Natural killer cell treated with Interleukin-12 subunit alpha and Interleukin-12 subunit beta and Interleukin-15 and Interleukin-18, amount 100 ng/mL, for 72 hours (primary cell): Measurements from ENCODE around the gene ZNF579. TPM values are rescaled to one million over a fixed set of nuclear protein-coding genes. Genes with fewer than 3 reads are reported as not detected.

ENCODE experiments used
- ATAC-seq, 2 donors: fragments of 150-1000 bp; cut with Tn5 transposase in 1 of 2; sonication (Bioruptor Pico), chemical (Tn5 transposase) in 1 of 2; 2 replicates each; pipeline ENCODE4 v1.10.0; 2021
- DNase-seq: peaks from one replicate; pipeline ENCODE4 v3.0.0; 2022; ENCODE audit warnings: low spot score
- H3K27ac Mint-ChIP-seq, 2 donors: 1 replicate in 1 of 2; 2 replicates in 1 of 2; pipeline ENCODE4 v1.8.0; 2022; ENCODE audit warnings: mixed read lengths in 2 of 2, mild to moderate bottlenecking in 1 of 2, moderate library complexity in 1 of 2
- H3K27me3 Mint-ChIP-seq, 2 donors: 1 replicate in 1 of 2; 2 replicates in 1 of 2; pipeline ENCODE4 v1.8.0; 2022; ENCODE audit warnings: mixed read lengths in 2 of 2
- H3K36me3 Mint-ChIP-seq: one replicate; pipeline ENCODE4 v1.8.0; 2022; ENCODE audit warnings: mixed read lengths
- H3K4me1 Mint-ChIP-seq, 2 donors: 1 replicate in 1 of 2; 2 replicates in 1 of 2; pipeline ENCODE4 v1.8.0; 2022; ENCODE audit warnings: low read depth in 2 of 2, mixed read lengths in 2 of 2, mild to moderate bottlenecking in 1 of 2
- H3K4me3 Mint-ChIP-seq: one replicate; pipeline ENCODE4 v1.8.0; 2022; ENCODE audit warnings: mixed read lengths
- H3K9me3 Mint-ChIP-seq: 2 replicates; pipeline ENCODE4 v1.8.0; 2022; ENCODE audit warnings: mixed read lengths
- total RNA-seq, 2 donors: library from RNA; stranded (reverse); gene quantifications; one replicate each; pipeline ENCODE4 v1.2.3, GENCODE V29; 2022

The ZNF579 gene
- total RNA-seq, 2 donors from 2014 or later, result 6.5 to 10.2 TPM

DNA sequence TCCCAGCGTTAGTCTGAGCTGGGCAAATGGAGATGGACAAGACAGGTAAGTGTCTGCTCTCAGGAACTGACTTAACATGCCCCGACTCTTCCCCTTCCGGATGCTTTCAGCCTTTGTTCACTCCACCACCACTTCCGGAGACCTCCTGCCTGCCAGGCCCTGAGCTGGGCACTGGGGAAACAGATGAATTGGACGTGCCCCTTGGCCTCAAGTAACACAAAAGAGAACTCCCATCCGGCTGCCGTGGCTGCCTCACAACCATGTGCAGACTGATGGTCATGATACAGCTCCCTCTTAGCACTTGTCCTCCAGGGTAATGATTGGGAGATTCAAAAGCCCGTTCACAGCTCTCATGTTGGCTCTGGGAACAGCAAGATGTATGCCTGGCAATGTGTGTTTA is 36.8 kb upstream of the ZNF579 start:
- H3K9me3 Mint-ChIP-seq, result no peaks in the 10 kb centered on the region
- H3K27me3 Mint-ChIP-seq, result no peaks in the 10 kb centered on the region
- ATAC-seq, result no peak
- DNase-seq, result no peak
- H3K4me1 Mint-ChIP-seq, result peaks cover 16 to 18% of the 10 kb centered on the region in 2 donors
- H3K36me3 Mint-ChIP-seq, result peaks cover 4% of the 10 kb centered on the region
- H3K27ac Mint-ChIP-seq, result no peak overlapping the region
- no peak overlapping the region for H3K4me3 Mint-ChIP-seq

DNA sequence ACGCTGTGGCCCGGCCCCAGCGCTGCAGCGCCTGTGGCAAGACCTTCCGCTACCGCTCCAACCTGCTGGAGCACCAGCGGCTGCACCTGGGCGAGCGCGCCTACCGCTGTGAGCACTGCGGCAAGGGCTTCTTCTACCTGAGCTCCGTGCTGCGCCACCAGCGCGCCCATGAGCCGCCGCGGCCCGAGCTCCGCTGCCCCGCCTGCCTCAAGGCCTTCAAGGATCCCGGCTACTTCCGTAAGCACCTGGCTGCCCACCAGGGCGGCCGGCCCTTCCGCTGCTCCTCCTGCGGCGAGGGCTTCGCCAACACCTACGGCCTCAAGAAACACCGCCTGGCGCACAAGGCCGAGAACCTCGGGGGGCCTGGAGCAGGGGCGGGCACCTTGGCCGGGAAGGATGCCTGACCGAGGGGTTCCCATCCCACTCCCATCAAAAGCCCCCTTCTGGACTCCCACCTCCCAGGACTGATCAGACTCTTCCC is 35.8 kb upstream of the ZNF579 start:
- peaks cover 4% of the 10 kb centered on the region for H3K36me3 Mint-ChIP-seq
- ATAC-seq (no peak), DNase-seq (no peak)
- H3K9me3 Mint-ChIP-seq, result no peaks in the 10 kb centered on the region
- H3K27me3 Mint-ChIP-seq, result no peaks in the 10 kb centered on the region
- H3K4me3 Mint-ChIP-seq, result no peak overlapping the region
- H3K27ac Mint-ChIP-seq, result no peak overlapping the region
- peaks cover 21 to 23% of the 10 kb centered on the region in 2 donors for H3K4me1 Mint-ChIP-seq

DNA sequence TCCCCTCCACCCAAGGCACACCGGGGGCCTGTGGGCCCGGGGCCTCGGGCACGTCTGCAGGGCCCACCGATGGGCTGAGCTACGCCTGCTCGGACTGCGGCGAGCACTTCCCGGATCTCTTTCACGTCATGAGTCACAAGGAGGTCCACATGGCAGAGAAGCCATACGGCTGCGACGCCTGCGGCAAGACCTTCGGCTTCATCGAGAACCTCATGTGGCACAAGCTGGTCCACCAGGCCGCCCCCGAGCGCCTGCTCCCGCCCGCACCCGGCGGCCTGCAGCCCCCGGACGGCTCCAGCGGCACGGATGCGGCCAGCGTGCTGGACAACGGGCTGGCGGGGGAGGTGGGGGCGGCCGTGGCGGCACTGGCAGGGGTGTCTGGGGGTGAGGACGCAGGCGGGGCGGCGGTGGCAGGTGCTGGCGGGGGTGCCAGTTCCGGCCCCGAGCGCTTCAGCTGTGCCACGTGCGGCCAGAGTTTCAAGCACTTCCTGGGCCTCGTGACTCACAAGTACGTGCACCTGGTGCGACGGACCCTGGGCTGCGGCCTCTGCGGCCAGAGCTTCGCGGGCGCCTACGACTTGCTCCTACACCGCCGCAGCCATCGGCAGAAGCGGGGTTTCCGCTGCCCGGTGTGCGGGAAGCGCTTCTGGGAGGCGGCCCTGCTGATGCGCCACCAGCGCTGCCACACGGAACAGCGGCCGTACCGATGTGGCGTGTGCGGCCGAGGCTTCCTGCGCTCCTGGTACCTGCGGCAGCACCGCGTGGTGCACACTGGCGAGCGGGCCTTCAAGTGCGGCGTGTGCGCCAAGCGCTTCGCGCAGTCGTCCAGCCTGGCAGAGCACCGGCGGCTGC is 35.1 kb upstream of the ZNF579 start:
- Mint-ChIP-seq H3K9me3 (no peaks in the 10 kb centered on the region), H3K4me3 (no peak overlapping the region), H3K27me3 (no peaks in the 10 kb centered on the region), H3K36me3 (peaks cover 4% of the 10 kb centered on the region), H3K4me1 (peaks cover 19 to 28% of the 10 kb centered on the region in 2 donors), H3K27ac (no peak overlapping the region)
- ATAC-seq (no peak), DNase-seq (no peak)

DNA sequence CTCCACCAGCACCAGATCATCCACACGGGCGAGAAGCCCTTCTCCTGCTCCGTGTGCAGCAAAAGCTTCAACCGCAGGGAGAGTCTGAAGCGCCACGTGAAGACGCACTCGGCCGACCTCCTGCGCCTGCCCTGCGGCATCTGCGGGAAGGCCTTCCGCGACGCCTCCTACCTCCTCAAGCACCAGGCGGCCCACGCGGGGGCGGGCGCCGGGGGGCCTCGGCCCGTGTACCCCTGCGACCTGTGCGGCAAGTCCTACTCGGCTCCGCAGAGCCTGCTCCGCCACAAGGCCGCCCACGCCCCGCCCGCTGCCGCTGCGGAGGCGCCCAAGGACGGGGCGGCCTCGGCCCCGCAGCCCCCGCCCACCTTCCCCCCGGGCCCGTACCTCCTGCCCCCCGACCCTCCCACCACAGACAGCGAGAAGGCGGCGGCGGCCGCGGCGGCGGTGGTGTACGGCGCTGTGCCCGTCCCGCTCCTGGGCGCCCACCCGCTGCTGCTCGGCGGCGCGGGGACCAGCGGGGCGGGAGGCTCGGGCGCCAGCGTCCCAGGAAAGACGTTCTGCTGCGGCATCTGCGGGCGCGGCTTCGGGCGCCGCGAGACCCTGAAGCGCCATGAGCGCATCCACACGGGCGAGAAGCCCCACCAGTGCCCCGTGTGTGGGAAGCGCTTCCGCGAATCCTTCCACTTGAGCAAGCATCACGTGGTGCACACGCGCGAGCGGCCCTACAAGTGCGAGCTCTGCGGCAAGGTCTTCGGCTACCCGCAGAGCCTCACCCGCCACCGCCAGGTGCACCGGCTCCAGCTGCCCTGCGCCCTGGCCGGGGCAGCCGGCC is 34.3 kb upstream of the ZNF579 start:
- no peaks in the 10 kb centered on the region for H3K9me3 Mint-ChIP-seq
- no peak for DNase-seq
- no peak for ATAC-seq
- no peak overlapping the region for H3K27ac Mint-ChIP-seq
- no peak overlapping the region for H3K4me3 Mint-ChIP-seq
- peaks cover 4% of the 10 kb centered on the region for H3K36me3 Mint-ChIP-seq
- no peaks in the 10 kb centered on the region for H3K27me3 Mint-ChIP-seq
- H3K4me1 Mint-ChIP-seq, result peaks cover 13 to 25% of the 10 kb centered on the region in 2 donors

DNA sequence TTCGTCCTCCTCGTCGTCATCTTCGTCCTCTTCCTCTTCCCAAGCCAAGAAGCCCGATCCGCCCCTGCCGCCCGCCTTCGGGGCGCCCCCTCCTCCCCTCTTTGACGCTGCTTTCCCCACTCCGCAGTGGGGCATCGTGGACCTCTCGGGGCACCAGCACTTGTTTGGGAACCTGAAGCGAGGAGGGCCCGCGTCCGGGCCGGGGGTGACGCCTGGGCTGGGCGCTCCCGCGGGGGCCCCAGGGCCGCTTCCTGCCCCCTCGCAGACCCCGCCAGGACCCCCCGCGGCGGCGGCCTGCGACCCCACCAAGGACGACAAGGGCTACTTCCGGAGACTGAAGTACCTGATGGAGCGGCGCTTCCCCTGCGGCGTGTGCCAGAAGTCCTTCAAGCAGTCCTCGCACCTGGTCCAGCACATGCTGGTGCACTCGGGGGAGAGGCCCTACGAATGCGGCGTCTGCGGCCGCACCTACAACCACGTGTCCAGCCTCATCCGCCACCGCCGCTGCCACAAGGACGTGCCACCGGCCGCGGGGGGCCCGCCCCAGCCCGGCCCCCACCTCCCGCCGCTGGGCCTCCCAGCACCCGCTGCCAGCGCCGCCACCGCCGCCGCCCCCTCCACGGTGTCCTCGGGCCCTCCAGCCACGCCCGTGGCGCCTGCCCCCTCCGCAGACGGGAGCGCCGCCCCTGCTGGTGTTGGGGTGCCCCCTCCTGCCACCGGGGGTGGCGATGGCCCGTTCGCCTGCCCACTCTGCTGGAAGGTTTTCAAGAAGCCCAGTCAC is 33.5 kb upstream of the ZNF579 start:
- H3K36me3 Mint-ChIP-seq, result peaks cover 4% of the 10 kb centered on the region
- no peak for ATAC-seq
- no peak for DNase-seq
- H3K4me1 Mint-ChIP-seq, result peaks cover 16 to 33% of the 10 kb centered on the region in 2 donors
- no peaks in the 10 kb centered on the region for H3K27me3 Mint-ChIP-seq
- H3K27ac Mint-ChIP-seq, result no peak overlapping the region
- H3K9me3 Mint-ChIP-seq, result no peaks in the 10 kb centered on the region
- no peak overlapping the region for H3K4me3 Mint-ChIP-seq

DNA sequence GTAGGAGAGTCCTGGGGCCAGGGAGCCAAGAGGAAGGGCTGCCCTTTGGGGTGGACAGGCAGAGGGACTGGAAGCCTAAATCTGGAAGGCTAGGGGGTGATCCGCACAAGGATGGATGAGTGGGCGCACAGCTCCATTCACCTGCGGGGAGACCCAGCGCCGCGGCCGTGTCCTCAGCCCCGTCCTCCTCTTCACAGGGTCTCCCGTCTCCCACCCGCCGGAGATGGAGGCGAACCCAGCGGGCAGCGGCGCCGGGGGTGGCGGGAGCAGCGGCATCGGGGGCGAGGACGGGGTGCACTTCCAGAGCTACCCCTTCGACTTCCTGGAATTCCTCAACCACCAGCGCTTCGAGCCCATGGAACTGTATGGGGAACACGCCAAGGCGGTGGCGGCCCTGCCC is 32.7 kb upstream of the ZNF579 start:
- DNase-seq (no peak), ATAC-seq (no peak)
- peaks cover 20 to 37% of the 10 kb centered on the region in 2 donors for H3K4me1 Mint-ChIP-seq
- H3K9me3 Mint-ChIP-seq, result no peaks in the 10 kb centered on the region
- H3K27me3 Mint-ChIP-seq, result no peaks in the 10 kb centered on the region
- no peak overlapping the region for H3K4me3 Mint-ChIP-seq
- no peak overlapping the region for H3K27ac Mint-ChIP-seq
- peaks cover 4% of the 10 kb centered on the region for H3K36me3 Mint-ChIP-seq

DNA sequence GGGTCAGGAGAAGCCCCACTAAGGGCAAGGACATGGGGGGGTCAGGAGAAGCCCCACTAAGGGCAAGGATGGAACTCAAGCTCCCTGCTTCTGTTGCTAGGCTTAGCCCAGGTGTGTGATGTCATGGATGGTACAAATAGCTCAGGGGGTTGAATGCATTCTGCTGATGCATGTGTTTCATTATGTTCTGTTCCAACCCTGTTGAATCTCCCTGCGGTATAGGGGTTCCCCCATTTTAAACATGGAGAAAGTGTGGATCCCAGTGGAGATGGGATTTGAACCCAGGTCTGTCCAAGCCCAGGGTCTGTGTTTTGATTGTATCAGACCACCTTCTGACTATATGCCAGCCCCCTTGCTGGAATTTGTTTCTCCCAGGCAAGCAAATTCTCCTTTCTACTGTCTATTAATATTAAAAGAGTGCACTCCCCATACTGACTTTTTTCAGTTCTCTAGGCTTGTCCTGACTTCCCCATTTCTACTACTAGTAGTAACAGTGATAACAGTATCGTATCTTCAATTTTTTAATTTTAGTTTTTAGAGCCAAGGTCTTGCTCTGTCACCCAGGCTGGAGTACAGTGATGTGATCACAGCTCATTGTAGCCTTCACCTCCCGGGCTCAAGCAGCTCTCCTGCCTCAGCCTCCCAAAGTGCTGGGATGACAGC is 31.5 kb upstream of the ZNF579 start:
- Mint-ChIP-seq H3K9me3 (no peaks in the 10 kb centered on the region), H3K27me3 (no peaks in the 10 kb centered on the region), H3K4me3 (no peak overlapping the region), H3K36me3 (no peaks in the 10 kb centered on the region), H3K27ac (no peak overlapping the region), H3K4me1 (peaks cover 30 to 44% of the 10 kb centered on the region in 2 donors)
- DNase-seq, result no peak
- no peak for ATAC-seq

DNA sequence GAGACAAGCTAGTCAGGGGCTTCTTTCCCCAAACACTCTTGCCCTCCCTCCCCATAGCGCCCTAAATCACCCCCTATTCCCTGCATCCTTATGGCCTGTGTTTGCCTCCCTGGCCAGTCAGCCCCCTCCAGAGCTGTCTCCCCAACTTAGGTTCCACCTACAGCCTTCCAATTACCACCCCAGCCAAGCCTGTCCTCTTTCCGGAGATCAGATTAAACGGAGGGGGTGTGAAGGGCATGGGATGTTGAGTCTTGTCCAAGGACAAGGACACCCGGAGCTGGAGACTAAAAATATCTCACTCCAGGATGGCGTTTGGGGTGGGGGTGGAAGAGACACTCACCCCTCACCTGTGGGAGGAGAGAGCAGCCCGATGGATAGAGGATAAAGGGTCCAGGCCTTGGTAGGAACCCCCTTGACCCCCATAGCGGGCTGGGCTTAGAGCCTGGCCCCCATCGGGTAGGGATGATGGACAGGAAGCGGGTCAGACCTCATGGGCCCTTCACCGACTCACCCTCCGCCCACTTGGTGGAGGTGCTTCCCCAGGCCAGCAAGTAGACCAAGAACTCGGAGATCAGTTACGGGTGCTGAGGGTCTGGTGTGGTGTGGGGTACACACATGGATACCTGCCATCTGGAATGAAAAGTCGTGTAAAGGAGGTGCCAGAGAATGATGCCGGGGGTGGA is 30.8 kb upstream of the ZNF579 start:
- no peaks in the 10 kb centered on the region for H3K27me3 Mint-ChIP-seq
- no peak for DNase-seq
- peaks cover 37 to 51% of the 10 kb centered on the region in 2 donors for H3K4me1 Mint-ChIP-seq
- no peak overlapping the region for H3K4me3 Mint-ChIP-seq
- no peak for ATAC-seq
- H3K36me3 Mint-ChIP-seq, result no peaks in the 10 kb centered on the region
- H3K9me3 Mint-ChIP-seq, result no peaks in the 10 kb centered on the region
- H3K27ac Mint-ChIP-seq, result peak overlapping the region in 1 of 2 donors; percentile 66

DNA sequence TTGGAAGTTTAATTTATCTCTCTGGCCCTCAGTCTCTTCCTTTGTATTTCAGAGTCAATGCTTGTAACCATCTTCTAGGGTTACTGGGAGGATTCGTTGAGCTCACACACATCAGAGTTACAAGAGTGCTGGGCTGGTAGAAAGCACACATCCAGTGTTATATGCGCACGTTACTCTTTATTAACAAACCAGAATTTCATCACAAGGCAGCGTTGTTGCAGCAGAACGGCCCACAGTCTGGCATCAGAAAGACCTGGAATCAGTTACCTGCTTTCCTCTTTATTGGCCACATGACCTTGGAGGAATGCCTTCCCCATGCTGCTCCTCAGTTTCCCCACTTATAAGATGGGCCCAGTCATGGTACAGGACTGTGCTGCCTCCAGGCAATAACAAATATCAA is 28.7 kb upstream of the ZNF579 start:
- ATAC-seq (no peak), DNase-seq (no peak)
- H3K36me3 Mint-ChIP-seq, result no peaks in the 10 kb centered on the region
- no peaks in the 10 kb centered on the region for H3K9me3 Mint-ChIP-seq
- H3K27me3 Mint-ChIP-seq, result no peaks in the 10 kb centered on the region
- no peak overlapping the region for H3K4me3 Mint-ChIP-seq
- H3K27ac Mint-ChIP-seq, result peak overlapping the region in 1 of 2 donors; percentile 66
- H3K4me1 Mint-ChIP-seq, result peaks cover 51 to 63% of the 10 kb centered on the region in 2 donors

DNA sequence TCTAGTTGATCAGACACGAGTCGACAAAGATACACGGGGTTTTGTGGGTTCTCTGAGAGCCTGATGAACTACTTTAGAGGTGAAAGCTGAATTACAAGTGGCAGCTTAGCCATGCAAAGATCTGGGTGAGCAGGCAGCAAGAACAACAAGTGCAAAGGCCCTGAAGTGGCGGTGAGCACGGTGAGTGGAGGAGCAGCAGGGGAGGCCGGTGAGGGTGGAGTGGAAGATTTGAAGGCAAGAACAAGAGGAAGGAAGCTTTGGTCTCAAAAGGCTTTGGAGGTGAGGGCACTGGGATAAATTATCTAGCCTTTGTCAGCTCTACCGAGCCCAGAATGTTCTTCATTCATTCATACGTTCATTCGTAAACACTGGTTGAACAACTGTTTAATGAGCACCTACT is 26.2 kb upstream of the ZNF579 start:
- H3K9me3 Mint-ChIP-seq, result no peaks in the 10 kb centered on the region
- ATAC-seq (no peak), DNase-seq (no peak)
- peaks cover 49 to 64% of the 10 kb centered on the region in 2 donors for H3K4me1 Mint-ChIP-seq
- H3K36me3 Mint-ChIP-seq, result no peaks in the 10 kb centered on the region
- peak overlapping the region; percentile 94 for H3K4me3 Mint-ChIP-seq
- no peaks in the 10 kb centered on the region for H3K27me3 Mint-ChIP-seq
- H3K27ac Mint-ChIP-seq, result peak overlapping the region; percentile 88 to 95

DNA sequence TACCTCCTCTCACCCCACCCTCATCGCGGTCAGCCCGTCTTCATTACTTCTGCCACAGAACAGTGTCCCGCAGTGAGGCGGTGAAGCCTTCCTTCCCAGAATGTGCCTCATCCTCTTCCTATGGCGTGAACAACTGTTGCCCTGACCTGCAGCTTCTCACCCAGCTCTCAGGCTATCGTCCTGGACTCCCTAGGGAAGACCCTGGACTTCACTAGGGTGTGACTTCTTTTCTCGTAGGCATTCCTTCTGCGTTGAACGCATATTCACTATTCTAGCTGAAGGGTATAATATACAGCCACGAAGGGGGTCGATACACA is 25.8 kb upstream of the ZNF579 start:
- ATAC-seq, result no peak
- H3K9me3 Mint-ChIP-seq, result no peaks in the 10 kb centered on the region

DNA sequence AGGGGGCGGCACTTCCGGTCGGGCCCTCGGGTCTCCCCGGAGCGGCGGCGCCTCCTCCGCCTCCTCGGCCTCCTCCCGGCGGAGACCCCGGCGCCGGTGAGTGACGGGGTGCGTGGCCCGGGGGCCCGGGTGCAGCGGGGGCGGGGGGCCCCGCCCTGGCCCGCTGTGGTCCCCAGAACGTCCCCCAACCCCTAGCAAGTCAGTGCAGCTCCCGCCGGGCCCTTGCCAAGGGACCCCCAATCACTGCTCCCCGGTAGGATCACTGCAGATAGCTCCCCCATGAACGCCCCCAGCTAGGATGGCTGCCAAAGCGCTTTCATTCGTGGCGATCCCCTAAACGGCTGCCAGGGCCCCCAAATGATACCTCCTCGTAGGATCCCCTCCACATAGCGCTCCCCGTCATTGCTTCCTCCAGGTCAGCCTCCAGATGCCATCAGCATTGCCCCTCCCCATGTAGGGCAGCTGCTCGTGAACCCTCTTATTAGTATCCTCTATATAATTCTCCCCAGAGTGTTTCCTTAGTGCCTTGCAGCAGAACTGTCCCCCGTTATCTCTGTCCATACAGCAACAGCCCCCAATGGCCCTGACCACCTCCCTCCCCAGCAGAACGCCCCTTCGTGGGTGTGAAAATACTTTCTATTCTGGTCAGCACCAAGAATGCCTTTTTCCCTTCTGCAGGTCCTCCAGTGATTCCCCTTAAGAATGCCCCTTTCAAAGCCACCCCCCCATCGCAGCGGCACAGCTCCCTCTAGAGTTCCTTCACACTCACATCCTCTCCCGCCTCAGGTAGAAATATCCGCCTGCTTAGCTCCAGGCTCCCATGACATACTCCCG is 25.2 kb upstream of the ZNF579 start, which contains the start of gene ZNF865:
Gene ZNF865, plus strand, starts transcription at position 11 of the 834 bp plus-strand sequence. CDS start 7,972 bp downstream, outside the sequence.
- H3K4me1 Mint-ChIP-seq, result peaks cover 55 to 64% of the 10 kb centered on the region in 2 donors

More for the DNA sequence above, 25.8 kb upstream of the ZNF579 start:
- Mint-ChIP-seq H3K27me3 (no peaks in the 10 kb centered on the region), H3K4me1 (peaks cover 50 to 64% of the 10 kb centered on the region in 2 donors), H3K27ac (peak overlapping the region; percentile 88 to 95), H3K4me3 (peak overlapping the region; percentile 94), H3K36me3 (no peaks in the 10 kb centered on the region)
- DNase-seq, result no peak

More for the DNA sequence above, 25.2 kb upstream of the ZNF579 start, which contains the start of gene ZNF865:
- Mint-ChIP-seq H3K27me3 (no peaks in the 10 kb centered on the region), H3K27ac (peak within 1 kb of the TSS; percentile 88 to 95), H3K9me3 (no peaks in the 10 kb centered on the region), H3K36me3 (no peaks in the 10 kb centered on the region), H3K4me3 (peak within 1 kb of the TSS; percentile 99)
- peak; percentile 82 for DNase-seq
- ATAC-seq, result peak; percentile 39 to 70
